CD4-positive, alpha-beta T cell (primary cell): ENCODE data around the gene PARVB. TPM values are rescaled to one million over a fixed set of nuclear protein-coding genes. Genes with fewer than 3 reads are reported as not detected.

ENCODE experiments used
- ATAC-seq: fragments of 200-7000 bp; cut with Tn5 transposase; one replicate; pipeline ENCODE4 v1.10.0; 2022; ENCODE audit warnings: mild to moderate bottlenecking; ENCODE audit not compliant: poor library complexity
- CTCF ChIA-PET: fragments of 350-600 bp; sonication (Branson Sonifier 250); formaldehyde crosslinking; loops from one replicate; lab custom pipeline; 2021; ENCODE audit warnings: antibody characterized with exemption, inconsistent platforms; lab: Charles Lee
- POLR2A ChIA-PET: fragments of 350-600 bp; sonication (Branson Sonifier 250); formaldehyde crosslinking; loops from one replicate; lab custom pipeline; 2021; ENCODE audit warnings: antibody characterized with exemption, inconsistent platforms; lab: Charles Lee
- DNase-seq, 14 experiments: peaks; one replicate each; pipeline ENCODE4 v3.0.0-alpha.2; 2013 to 2020; ENCODE audit warnings: mixed read lengths in 2 of 14
- H3K27ac ChIP-seq, 2 donors: one replicate each; pipeline versions ENCODE4 v1.5.1 to v1.7.0; 2013; ENCODE audit warnings: low read length in 2 of 2, low read depth in 1 of 2, mild to moderate bottlenecking in 1 of 2
- H3K27me3 ChIP-seq, 2 experiments: 1 replicate in 1 of 2; 2 replicates in 1 of 2; pipeline versions ENCODE4 v1.6.1 to v1.7.0; 2013; ENCODE audit warnings: low read length in 2 of 2, control low read depth in 1 of 2, mild to moderate bottlenecking in 1 of 2, moderate library complexity in 1 of 2; ENCODE audit not compliant: insufficient read depth in 2 of 2, control insufficient read depth in 1 of 2
- H3K36me3 ChIP-seq: one replicate; pipeline ENCODE4 v1.6.1; 2013; ENCODE audit warnings: low read length, control low read depth; ENCODE audit not compliant: insufficient read depth
- H3K4me1 ChIP-seq: one replicate; pipeline ENCODE4 v1.6.1; 2013; ENCODE audit warnings: low read length, control low read depth; ENCODE audit not compliant: insufficient read depth
- H3K4me3 ChIP-seq: one replicate; pipeline ENCODE4 v1.5.1; 2013; ENCODE audit warnings: mild to moderate bottlenecking, low read length, moderate library complexity
- H3K9me3 ChIP-seq, 2 experiments: 1 replicate in 1 of 2; 2 replicates in 1 of 2; pipeline versions ENCODE4 v1.6.1 to v1.7.0; 2013; ENCODE audit warnings: low read length in 2 of 2, mild to moderate bottlenecking in 2 of 2, control low read depth in 1 of 2, moderate library complexity in 1 of 2; ENCODE audit not compliant: control insufficient read depth in 1 of 2, insufficient read depth in 1 of 2
- H3K27ac Mint-ChIP-seq: one replicate; pipeline ENCODE4 v1.8.0; 2020; ENCODE audit warnings: mixed read lengths
- H3K27me3 Mint-ChIP-seq: one replicate; pipeline ENCODE4 v1.8.0; 2021; ENCODE audit warnings: mixed read lengths
- H3K36me3 Mint-ChIP-seq: one replicate; pipeline ENCODE4 v1.8.0; 2021; ENCODE audit warnings: low read depth, mixed read lengths
- H3K4me1 Mint-ChIP-seq: one replicate; pipeline ENCODE4 v1.8.0; 2021; ENCODE audit warnings: low read depth, mixed read lengths
- H3K4me3 Mint-ChIP-seq: one replicate; pipeline ENCODE4 v1.8.0; 2020; ENCODE audit warnings: mild to moderate bottlenecking, mixed read lengths
- H3K9me3 Mint-ChIP-seq: one replicate; pipeline ENCODE4 v1.8.0; 2020; ENCODE audit warnings: mixed read lengths
- intact Hi-C, 2 experiments: fragments of 100-400 bp; cut with DNase I in 1 of 2; cut with micrococcal nuclease in 1 of 2; formaldehyde crosslinking; loops; one replicate each; pipeline versions ENCODE4 v1.15.1 to v1.9.0; 2023 to 2025; cut with DNase I, micrococcal nuclease
- total RNA-seq, 174 experiments: library from RNA in 2 of 174; stranded (reverse) in 2 of 174; gene quantifications; one replicate each; pipeline ENCODE4 v1.2.3 and lab custom pipeline; 2021 to 2026
- TF ChIP-seq, protein P1 (sequence below): fragments of 200-600 bp; IDR thresholded peaks from one replicate; pipeline ENCODE4 v1.8.0; 2022; ENCODE audit warnings: antibody characterized with exemption, mild to moderate bottlenecking

Gene PARVB
- total RNA-seq, 2 experiments from 2014 or later = 6.2 to 6.4 TPM

DNA sequence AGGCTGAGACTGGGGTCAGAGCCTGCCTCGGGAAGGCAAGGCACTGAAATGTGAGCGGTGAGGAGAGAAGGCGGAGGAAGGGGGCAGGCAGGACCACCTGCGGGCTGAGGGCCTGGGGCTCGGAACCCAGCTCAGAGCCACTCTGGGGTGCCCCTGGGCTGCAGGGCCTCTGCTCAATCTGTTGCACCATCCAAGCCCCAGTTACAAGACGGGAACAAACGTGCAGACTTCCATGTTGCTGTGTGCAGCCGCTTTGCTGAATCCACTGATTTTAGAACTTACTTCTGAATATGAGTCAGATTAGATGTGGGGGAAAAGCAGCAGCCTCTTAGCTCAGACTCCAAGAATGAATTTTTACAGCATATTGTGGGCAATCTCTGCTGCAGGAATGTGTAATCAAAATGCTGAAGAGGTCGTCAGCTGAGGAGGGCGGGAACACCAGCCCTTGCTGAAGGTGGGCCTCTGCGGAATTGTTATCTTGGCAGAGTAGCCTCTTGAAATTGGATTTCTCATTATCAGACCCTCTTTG is 178.2 kb downstream of the PARVB start:
- no peak for ATAC-seq
- peaks cover 72% of the 10 kb centered on the region for H3K36me3 Mint-ChIP-seq

DNA sequence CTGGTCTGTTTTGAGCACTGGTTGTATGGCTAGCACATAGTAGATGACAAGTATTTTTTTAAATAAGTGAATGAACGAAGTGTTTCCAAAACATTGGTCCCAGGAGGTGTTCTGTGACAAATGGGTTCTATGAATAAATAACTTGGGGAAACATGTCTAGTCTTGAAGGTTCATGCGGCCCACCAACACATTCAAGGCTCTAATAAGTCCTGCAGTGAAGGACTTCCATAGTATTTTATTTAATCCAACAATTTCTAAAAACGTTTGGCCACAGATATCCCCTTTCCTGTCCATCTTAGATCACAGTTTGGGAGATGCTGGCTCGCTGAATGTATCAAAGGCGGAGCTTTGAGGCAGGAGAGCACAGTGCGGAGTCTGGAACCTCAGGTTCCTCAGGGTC is 179.1 kb downstream of the PARVB start:
- Histone ChIP-seq H3K9me3 (peaks cover 0 to 6% of the 10 kb centered on the region in 2 experiments), H3K27me3 (no peaks in the 10 kb centered on the region), H3K27ac (no peak overlapping the region), H3K4me1 (peaks cover 16% of the 10 kb centered on the region), H3K4me3 (no peak overlapping the region), H3K36me3 (peaks cover 68% of the 10 kb centered on the region)
- DNase-seq (no peak), ATAC-seq (no peak)
- Mint-ChIP-seq H3K4me3 (no peak overlapping the region), H3K27me3 (no peaks in the 10 kb centered on the region), H3K9me3 (no peaks in the 10 kb centered on the region), H3K27ac (no peak overlapping the region), H3K36me3 (peaks cover 64% of the 10 kb centered on the region), H3K4me1 (peaks cover 16% of the 10 kb centered on the region)
- intact Hi-C loops = no loop called here
- POLR2A ChIA-PET = no interaction called here
- CTCF ChIA-PET = no interaction called here
- TF ChIP-seq, protein P1, sequence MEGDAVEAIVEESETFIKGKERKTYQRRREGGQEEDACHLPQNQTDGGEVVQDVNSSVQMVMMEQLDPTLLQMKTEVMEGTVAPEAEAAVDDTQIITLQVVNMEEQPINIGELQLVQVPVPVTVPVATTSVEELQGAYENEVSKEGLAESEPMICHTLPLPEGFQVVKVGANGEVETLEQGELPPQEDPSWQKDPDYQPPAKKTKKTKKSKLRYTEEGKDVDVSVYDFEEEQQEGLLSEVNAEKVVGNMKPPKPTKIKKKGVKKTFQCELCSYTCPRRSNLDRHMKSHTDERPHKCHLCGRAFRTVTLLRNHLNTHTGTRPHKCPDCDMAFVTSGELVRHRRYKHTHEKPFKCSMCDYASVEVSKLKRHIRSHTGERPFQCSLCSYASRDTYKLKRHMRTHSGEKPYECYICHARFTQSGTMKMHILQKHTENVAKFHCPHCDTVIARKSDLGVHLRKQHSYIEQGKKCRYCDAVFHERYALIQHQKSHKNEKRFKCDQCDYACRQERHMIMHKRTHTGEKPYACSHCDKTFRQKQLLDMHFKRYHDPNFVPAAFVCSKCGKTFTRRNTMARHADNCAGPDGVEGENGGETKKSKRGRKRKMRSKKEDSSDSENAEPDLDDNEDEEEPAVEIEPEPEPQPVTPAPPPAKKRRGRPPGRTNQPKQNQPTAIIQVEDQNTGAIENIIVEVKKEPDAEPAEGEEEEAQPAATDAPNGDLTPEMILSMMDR = no peak

More for the DNA sequence above, 178.2 kb downstream of the PARVB start:
- no peaks in the 10 kb centered on the region for H3K27me3 ChIP-seq
- POLR2A ChIA-PET = no interaction called here
- H3K4me1 ChIP-seq = peaks cover 16% of the 10 kb centered on the region
- DNase-seq = no peak
- Mint-ChIP-seq H3K27ac (no peak overlapping the region), H3K27me3 (no peaks in the 10 kb centered on the region), H3K4me1 (peaks cover 19% of the 10 kb centered on the region), H3K9me3 (no peaks in the 10 kb centered on the region), H3K4me3 (no peak overlapping the region)
- TF ChIP-seq, protein P1 = no peak
- H3K27ac ChIP-seq = no peak overlapping the region
- intact Hi-C loops = no loop called here
- CTCF ChIA-PET = no interaction called here
- H3K36me3 ChIP-seq = peaks cover 69% of the 10 kb centered on the region
- H3K9me3 ChIP-seq = no peaks in the 10 kb centered on the region
- no peak overlapping the region for H3K4me3 ChIP-seq

DNA sequence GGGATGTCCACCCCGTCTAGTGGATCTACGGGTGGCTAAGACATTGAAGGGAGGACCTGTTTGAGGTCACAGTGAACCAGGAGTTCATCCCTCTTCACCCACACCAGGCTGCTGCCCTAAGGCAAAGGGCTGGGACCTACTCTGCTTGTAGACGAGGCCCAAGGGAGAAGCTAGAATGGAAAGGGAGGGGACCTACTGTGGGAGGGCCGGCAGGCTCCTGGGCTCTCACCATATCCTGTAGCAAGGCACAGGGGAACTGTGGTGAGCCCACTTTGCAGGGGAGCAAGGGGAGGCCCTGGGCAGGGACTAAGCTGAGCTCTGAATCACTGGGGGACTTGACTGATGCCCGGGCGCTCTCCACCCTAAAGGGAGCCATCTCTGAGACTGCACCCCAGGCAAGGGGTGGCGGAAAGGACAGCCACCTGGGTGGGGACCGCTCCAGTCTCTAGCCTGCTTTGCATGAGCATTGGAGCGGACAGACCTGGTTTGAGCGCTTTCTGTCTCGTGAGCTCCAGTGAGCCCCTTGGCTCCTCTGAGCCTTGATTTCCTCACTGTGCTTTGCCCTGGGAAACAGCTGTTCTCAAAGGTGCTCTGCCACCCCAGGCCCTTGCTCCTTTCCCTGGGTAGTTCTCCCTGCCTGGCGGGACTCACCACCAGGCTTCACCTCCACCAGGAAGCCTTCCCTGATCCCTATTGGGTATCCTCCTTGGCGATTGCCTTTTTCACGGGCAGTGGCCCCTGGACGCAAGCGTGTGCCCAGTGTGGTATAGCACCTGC is 180.8 kb downstream of the PARVB start:
- H3K9me3 ChIP-seq = peaks cover 0 to 6% of the 10 kb centered on the region in 2 experiments
- Mint-ChIP-seq H3K27me3 (no peaks in the 10 kb centered on the region), H3K4me3 (no peak overlapping the region), H3K27ac (no peak overlapping the region), H3K36me3 (peaks cover 61% of the 10 kb centered on the region), H3K4me1 (no peaks in the 10 kb centered on the region), H3K9me3 (peaks cover 4% of the 10 kb centered on the region)
- no peak overlapping the region for H3K27ac ChIP-seq
- TF ChIP-seq, protein P1 = no peak
- H3K4me1 ChIP-seq = peaks cover 10% of the 10 kb centered on the region
- intact Hi-C loops = no loop called here
- peaks cover 51% of the 10 kb centered on the region for H3K36me3 ChIP-seq
- no peak overlapping the region for H3K4me3 ChIP-seq
- ATAC-seq (no peak), DNase-seq (no peak)
- H3K27me3 ChIP-seq = no peaks in the 10 kb centered on the region
- POLR2A ChIA-PET = no interaction called here
- CTCF ChIA-PET = no interaction called here
